ENCODE data around the gene RHBDL2.
"Not testable (repeated sequence)": the region's sequence is repeated elsewhere in the genome, so short reads cannot be mapped to it uniquely, and the experiment has no call there.

RHBDL2 gene

DNA sequence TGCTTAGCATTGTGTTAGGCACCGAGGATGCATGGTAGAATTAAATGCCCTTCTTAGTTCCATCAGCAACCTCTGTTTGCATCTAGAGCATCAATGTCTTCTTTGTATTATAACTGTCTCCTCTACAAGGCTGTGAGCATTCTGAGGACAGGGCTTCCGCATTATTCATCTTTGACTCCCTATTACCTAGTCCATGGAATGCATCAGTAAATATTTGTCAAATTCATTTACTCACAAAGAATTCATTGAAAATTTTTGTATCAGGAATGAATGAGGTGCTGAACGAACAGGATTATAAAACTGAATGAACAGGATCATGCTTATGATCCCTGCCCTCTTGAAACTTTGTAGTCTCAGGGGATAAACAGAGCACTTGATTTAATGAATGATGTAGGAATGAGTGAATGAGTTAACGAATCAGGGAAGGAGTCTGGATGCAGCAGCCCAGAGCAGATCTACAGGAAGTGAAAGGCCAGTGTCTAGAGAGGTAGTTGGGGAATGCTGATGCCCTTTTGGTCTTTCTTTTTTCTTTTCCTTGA, 2.8 kb downstream of the RHBDL2 start:
- DNase-seq: no peak

GRCh38 chr1:38932571-38932970, 9.1 kb downstream of the RHBDL2 start:
- DNase-seq: no peak

DNA sequence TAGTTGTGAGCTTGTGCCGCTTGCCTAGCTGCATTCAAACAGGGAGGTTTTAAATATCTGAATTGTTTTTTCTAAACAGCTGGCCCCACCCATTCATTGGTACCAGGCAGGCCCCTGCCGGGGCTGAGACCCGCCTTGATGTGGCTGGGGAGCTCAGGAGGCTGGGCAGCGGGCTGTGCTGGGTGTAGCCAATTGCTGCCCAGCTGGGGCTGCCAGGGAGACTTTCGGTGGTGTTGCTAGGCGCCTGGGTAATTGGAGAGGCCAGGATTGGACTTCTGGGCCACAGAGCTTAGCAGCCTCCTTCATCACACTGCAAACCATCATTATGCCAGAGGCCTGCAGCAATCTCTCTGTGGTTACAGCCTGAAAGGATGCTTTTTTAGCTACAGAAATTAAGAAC, 12.2 kb downstream of the RHBDL2 start:
- peak in 53 of 56 donors; percentile 37 to 94 (median 80) for DNase-seq

DNA sequence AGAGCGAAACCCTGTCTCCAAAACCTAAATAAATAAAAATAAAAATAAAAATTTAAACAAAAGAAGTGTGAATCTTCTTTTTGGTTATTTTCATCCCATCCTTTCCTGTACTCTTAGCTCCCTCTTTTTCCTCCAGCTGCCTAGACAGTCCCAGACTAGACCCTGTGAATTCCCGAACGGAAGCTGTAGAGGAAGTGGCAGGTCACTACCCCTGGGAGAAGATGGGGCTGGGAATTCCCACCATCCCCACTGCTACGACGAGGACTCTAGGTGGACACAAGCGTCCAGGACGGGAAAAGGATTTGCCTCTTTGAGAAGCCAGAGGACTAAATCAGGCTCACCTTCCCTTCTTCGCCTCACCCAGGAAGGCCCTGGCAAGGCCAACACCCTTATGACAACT, 12.6 kb downstream of the RHBDL2 start:
- peak in 4 of 56 donors; percentile 41 to 75 (median 62) for DNase-seq

- peak in 21 of 56 donors; percentile 2 to 40 (median 12) for DNase-seq
Measured at GRCh38 chr1:38926091-38926490, 15.5 kb downstream of the RHBDL2 start.

DNA sequence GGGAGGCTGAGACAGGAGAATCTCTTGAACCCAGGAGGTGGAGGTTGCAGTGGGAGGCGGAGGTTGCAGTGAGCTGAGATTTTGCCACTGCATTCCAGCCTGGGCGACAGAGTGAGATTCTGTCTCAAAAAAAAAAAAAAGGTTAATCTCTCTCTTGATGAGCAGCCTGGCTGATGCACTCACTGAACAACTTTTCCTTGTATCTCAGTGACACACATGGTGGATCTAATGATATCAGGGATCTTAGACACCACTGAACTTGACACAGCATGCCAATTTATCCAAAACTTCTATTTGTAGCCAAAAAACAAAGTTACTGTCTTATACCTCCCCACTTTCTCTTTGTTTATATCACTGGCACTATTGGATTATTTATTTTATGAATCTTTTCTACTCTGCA, 16.2 kb downstream of the RHBDL2 start:
- no peak for DNase-seq

- DNase-seq: peak in 24 of 56 donors; percentile 6 to 76 (median 25)
Measured at GRCh38 chr1:38923607-38924006, 18.0 kb downstream of the RHBDL2 start.

- DNase-seq: peak in 44 of 56 donors; percentile 3 to 70 (median 37)
Measured at GRCh38 chr1:38919130-38919529, 22.5 kb downstream of the RHBDL2 start.

DNA sequence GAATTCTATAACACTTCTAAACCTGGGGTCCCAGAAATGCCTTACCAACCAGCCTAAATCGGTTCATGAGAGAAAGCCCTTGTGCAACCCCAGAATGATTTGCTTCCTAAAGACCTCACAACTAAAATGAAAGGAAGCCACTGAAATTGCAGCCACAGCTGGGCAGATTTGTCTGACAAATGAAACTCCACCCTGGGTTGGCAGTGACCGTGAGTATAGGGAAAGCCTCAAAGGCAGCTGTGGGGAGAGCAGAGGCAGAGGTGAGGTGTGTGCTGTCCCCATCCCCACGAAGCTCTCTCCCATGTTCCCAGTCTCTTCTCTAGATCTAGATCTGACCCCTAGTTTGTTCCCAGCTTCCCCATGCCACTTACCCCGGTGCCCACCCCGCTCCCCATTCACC, 23.1 kb downstream of the RHBDL2 start:
- peak in 4 of 56 donors; percentile 8 to 35 (median 20) for DNase-seq

GRCh38 chr1:38917772-38918171, 23.9 kb downstream of the RHBDL2 start:
- no peak for DNase-seq

DNA sequence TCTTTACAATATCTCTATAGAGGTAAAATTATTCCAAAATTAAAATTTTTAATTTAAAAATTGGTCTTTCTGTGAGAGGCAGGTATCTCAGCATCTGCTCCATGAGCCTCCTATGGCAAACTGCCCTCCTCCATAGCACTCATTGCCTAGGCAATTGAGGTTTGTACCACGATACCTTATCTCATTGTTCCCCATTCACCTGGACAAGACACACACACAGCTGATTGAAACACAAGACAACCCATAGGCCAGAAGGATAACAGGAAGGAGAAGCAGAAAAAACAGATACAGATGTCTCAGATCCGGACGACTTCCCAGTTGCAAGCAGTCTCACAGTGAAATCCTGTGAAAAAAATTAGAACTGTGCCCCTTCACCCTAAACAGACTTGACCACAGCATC, 24.3 kb downstream of the RHBDL2 start:
- no peak for DNase-seq

- no peak for DNase-seq
Measured at GRCh38 chr1:38915352-38915948, 26.2 kb downstream of the RHBDL2 start.

- not testable (repeated sequence) for DNase-seq
Measured at GRCh38 chr1:38914908-38915307, 26.7 kb downstream of the RHBDL2 start.

DNA sequence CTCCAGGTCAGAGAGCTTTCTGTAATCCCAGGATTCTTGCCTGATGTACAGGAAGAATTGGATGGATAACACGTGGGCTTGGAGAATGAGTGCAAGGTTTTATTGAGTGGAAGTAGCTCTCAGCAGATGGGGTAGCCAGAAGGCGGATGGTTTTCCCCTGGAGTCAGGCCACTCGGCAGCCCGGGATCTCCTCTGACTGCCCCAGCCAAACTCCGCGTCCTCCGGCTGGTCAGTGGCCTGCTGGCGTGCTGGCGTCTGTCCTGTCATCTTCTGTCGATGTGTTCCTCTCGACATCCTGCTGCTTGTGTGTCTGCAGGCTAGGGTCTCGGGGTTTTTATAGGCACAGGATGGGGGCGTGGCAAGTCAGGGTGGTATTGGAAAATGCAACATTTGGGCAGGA, 32.8 kb downstream of the RHBDL2 start:
- no peak for DNase-seq

- no peak for DNase-seq
Measured at GRCh38 chr1:38905985-38906384, 35.6 kb downstream of the RHBDL2 start.

- DNase-seq: no peak
Measured at GRCh38 chr1:38899560-38899959, 42.1 kb downstream of the RHBDL2 start.

DNA sequence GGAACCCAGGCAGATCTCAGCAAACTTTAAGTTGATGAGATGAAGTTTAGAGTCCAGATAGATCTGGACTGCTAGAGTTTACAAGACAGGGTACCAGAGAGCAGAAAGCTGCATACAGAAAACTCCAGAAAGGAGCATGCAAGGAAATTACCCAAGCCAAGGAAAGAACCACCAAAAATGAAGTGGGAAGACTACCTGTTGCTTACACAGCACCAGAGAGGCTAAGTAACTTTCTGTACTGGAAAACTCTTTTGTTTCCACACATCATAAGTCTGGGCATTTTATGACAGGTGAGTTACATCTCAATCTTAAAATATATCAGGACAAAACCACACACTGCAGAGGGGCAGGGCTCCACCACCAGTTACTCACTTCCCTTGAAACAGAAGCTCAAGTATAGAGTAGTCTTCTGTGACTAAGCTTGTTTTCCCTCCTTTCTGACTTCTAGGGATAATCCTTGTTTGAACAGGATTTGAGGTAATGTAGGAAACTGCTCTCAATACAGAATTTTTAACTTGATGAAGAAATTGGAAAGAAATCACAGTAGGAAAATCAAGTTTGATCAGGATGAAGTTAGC, 42.9 kb downstream of the RHBDL2 start:
- no peak for DNase-seq

DNA sequence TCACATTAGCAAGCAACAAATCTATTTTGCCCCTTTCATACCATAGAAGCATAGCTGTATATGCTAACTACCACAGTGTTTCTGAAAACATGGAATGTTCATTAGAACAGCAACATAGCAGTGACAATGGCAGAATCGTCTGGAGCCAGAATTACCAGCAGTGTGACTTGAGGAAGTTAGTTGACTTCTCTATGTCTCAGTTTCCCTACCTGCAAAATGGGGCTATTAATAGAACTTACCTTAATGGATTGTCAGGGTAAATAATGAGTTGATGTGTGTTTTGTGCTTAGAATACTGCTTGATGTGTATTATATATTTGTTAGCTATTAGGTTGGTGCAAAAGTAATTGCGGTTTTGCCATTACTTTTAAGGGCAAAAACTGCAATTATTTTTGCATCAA, 45.5 kb downstream of the RHBDL2 start:
- no peak for DNase-seq

- DNase-seq: no peak
Measured at GRCh38 chr1:38892976-38893375, 48.7 kb downstream of the RHBDL2 start.

DNA sequence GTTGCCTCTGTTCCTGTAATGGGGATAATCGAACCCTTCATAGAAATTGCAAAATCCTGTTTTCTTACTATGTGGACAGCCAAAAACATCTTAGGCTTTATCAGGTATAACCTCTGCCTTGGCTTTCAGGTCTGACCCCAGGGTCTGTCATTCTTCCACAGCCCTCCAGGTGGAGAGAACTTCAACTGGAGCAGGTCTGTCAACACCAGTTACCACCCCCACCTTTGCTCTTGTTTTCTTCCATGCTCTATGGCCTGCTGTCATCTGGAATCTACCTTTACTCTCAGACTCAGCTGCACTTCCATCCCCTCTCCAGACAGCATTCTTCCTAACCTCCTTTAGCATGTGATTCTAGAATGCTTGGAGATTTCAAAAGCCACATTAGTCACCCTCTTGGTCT, 49.9 kb downstream of the RHBDL2 start:
- DNase-seq: no peak

- DNase-seq: no peak
Measured at GRCh38 chr1:38889589-38889988, 52.0 kb downstream of the RHBDL2 start.

DNA sequence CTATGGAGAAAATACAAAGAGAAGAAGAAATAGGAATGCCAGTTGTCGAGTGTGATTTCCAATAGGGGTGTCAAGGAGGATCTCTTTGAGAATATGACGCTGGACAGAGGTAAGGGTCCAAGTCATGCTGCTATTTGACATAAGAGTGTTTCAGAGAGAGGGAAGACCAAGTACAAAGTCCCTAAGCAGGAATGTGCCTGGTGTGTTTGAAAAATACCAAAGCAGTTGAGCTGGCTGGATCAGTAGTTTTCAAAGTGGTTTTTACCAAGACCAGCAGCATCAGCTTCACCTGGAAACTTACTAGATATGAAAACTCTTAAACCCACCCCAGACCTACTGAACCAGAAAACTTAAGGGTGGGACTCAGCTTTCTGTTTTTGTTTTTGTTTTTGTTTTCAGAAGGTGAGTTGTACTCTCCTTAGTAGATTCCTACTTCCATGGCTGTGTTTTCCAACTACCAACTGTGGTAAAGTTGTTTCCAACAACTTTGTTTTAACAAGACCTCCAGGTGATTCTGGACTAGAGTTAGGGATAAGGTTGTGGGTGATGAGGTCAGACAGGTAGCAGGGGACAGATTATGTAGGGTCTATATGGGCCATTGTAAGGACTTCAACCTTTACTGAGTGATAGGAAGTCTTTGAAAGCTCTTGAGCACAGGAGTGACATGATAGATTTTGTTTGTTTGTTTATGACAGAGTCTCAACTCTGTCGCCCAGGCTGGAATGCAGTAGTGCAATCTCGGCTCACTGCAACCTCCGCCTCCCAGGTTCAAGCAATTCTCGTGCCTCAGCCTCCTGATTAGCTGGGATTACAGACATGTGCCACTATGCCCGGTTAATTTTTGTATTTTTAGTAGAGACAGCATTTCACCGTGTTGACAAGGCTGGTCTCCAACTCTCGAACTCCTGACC, 53.0 kb downstream of the RHBDL2 start:
- DNase-seq: no peak

Data from nucleus accumbens (tissue), 56 donors.